ENCODE measurements around the gene CD274.
"Not testable (repeated sequence)": the region's sequence is repeated elsewhere in the genome, so short reads cannot be mapped to it uniquely, and the experiment has no call there.

The CD274 gene

DNA sequence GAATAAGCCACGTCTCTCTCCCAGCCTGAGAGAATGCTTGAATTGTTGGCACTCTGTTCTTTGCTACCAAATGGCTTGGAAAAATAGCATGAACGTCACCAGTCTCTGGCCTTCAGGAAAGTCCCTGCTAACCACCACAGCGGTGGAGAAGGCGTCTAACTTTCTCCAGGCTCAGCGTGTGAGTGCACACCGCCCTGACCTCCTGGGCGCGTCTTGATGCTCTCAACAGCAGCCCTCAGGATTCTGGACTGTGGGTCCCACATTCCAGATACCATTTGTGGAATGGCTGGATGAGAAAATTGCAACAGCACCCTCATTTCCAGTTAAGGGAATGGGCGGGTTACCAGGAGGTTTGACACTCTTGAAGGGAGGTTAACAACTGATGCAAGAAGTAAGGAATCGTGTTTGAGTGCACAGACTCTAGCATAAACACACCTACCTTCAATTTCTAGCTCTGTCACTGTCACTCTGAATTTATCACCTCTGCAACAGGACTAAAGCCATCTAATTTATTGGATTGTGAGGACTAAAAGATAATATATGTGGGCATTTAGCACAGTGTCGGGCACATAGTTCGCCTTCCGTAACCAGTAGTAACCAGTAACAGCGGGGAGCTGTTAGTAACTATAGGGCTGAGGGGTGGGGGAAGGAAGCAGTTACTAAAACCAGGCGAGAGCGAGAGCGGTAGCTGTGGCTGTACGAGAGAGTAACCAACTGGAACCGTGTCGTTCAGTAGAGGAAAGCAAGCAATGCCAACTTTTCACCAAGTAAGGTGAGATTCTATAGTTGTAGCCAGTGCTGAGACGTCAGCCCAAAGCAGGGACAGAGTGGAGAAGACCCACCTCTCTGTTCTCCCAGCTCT lies 11.8 kb upstream of the CD274 start:
- DNase-seq (ENCODE audit: low read depth in 2 of 2): no peak

DNA sequence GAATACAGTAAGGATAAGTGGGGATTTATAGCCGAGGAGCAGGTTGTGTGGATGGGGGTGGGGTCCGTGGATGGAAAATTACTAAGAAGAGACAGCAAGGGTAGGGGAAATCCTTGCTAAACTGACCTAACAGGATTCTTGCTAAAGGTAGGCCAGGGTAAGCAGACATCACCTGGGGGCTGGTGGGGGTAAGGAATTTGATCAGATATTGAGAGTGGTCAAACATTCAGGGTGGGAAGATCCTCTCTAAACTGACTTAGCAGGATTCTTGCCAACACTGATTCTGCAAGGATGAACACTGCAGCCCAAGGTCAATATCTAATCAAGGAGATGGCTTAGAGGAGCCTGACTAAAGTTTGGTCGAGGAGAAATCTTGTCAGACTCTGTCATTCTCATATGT lies 9.9 kb upstream of the CD274 start:
- no peak for DNase-seq (ENCODE audit: low read depth in 2 of 2)

DNA sequence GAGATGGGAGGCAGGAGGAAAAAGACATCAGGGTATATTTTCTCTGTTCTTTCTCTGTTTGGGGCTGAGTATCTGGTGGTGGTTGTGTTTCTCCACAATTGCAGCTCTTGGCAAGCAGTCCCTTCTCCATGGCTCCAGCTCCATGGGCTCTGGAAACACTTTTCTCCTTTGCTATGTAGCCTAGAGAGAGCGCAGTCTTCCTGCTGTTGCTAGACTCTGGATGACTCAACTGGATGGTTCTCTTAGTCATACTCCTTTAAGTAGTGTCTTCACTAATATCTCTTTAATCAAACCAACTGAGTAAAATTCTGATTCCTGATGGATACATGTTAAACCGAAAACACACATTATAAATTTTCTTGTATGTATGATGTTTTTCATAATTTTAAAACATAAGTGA lies 9.3 kb upstream of the CD274 start:
- DNase-seq (ENCODE audit: low read depth in 2 of 2): no peak

DNA sequence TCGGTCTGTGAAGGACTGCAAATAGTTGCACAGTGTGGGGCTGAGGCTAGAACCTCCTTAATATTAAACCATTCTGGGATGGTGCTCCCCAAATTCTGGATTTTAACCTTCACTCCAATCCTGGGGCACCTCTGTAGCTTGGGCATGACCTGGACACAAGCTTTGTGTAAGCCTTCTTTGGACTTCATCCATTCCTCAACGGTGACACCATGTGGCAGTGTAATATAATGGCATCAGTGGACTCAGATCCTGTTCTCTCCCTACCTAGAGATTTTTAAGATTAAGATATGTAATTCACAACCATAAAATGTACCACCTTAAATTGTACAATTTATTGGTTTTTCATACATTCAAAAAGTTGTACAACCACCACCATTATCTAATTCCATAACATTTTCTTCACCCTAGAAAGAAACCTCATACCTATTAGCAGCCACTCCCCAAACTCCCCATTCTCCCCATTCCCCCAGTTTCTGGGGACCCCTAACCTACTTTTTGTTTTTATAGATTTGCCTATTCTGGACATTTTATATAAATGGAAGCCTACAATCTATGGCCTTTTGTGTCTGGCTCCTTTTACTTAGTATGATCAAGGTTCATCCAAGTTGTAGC lies 7.8 kb upstream of the CD274 start:
- no peak for DNase-seq (ENCODE audit: low read depth in 2 of 2)

DNA sequence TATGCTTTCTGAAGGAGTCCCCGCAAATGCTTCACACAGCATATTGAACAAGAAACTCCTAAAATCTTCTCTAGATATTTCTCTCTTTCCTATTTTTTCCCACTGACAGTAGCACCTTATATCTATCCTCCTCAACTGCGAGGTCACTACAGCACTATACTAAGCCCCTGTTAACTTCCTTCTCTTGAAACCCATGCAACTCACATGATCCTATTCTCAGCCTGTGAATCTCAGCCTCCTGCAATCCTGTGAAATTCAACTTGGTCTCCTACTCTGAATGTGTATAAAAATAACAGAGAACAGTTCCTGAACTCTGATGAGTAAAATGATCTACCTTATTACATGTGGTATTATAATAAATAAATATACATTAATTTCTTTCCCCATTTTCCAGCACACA lies 6.5 kb upstream of the CD274 start:
- no peak for DNase-seq (ENCODE audit: low read depth in 2 of 2)

DNA sequence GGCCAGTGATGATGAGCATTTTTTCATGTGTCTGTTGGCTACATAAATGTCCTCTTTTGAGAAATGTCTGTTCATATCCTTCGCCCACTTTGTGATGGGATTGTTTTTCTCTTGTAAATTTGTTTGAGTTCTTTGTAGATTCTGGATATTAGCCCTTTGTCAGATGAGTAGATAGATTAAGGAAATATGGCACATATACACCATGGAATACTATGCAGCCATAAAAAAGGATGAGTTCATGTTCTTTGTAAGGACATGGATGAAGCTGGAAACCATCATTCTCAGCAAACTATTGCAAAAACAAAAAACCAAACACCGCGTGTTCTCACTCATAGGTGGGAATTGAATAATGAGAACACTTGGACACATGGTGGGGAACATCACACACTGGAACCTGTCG lies 5.2 kb upstream of the CD274 start:
- not testable (repeated sequence) for DNase-seq (ENCODE audit: low read depth in 2 of 2)

DNA sequence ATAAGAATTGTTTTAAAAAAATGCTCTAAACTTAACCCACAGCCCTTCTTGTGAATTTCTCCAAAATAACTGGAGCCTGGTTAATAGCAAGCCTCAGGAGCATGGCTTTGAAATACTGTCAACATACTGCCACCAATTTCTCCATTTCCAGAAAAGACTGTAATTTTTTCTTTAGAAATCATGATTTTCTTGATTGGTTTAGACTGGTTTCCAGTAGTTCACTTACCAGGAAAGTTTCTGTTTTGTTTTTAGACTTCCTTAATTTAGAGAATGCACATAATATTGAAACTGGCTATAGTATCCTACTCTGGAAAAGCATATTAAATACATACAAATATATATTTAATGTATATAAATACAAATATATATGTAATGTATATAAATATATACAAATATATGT lies 4.5 kb upstream of the CD274 start:
- no peak for DNase-seq (ENCODE audit: low read depth in 2 of 2)

DNA sequence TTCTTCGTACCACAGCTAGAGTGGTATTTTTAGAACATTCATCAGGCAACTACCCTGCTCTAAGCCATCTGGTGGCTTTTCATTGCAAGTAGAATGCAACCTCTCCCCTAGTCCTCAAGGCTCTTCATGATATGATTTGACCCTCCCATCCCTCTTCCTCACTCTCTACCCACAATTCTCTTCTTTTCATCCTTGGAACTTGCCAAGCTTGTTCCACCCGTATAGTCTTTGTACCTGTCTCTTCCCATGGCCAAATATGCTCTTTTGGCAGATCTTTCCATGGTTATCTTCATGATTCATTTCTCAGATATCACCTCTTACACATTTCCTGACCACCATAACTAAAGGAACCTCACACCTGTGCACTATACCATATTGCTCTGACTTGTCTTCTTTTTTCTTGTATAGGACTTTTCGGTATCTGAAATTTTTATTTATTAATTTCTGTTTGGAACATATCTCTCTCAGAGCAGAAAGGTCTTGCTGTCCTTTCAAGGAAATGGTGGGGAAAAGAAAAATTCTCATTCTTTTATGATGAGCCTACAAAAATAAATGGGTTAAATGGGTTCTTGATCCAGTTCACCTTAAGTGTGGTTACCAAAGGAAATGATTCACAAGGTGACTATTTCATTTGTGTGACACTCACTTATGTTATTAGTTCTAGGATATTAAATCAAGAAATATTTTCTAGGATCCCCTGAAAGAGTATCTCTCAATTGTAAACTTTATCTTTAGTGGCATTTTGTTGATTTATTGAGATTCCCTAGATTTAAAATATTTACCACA lies 3.7 kb upstream of the CD274 start:
- no peak for DNase-seq (ENCODE audit: low read depth in 2 of 2)

DNA sequence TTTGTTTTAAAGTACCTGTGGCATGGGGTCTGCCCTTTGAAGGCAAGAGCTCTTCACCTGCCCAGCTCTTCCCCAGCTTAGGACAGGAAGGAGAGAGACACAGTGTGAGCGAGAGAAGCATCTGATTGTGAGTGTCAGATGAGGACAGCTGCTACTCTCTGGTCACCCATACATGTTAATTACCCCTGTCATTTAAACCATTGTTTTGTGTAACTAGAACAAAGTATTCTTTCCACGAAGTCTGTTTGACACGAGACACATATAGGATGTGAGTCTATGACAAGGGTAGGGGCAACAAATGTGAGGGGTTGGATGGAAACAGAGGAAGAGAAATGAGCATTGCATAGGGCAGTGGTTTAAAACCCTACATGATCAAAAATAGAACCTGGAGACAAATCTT lies 3.0 kb upstream of the CD274 start:
- DNase-seq (ENCODE audit: low read depth in 2 of 2): no peak

DNA sequence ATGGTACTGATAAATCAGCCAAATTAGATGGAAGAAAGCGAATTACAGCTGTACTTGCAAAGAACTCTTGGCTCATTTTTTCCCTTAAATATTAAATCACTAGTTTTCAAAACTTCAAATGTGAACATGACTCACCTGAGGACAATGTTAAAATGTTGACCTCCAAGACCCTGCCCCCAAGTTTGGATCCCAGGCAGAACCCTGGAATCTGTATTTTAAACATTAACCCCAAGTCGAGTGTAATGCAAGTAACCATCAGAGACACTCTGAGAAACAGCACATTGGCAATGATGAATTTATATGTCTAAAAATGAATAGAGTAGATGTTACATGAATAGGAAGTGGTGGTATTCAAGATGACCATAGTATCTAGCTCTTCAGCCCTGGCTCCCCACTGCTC lies 2.3 kb upstream of the CD274 start:
- no peak for DNase-seq (ENCODE audit: low read depth in 2 of 2)

DNA sequence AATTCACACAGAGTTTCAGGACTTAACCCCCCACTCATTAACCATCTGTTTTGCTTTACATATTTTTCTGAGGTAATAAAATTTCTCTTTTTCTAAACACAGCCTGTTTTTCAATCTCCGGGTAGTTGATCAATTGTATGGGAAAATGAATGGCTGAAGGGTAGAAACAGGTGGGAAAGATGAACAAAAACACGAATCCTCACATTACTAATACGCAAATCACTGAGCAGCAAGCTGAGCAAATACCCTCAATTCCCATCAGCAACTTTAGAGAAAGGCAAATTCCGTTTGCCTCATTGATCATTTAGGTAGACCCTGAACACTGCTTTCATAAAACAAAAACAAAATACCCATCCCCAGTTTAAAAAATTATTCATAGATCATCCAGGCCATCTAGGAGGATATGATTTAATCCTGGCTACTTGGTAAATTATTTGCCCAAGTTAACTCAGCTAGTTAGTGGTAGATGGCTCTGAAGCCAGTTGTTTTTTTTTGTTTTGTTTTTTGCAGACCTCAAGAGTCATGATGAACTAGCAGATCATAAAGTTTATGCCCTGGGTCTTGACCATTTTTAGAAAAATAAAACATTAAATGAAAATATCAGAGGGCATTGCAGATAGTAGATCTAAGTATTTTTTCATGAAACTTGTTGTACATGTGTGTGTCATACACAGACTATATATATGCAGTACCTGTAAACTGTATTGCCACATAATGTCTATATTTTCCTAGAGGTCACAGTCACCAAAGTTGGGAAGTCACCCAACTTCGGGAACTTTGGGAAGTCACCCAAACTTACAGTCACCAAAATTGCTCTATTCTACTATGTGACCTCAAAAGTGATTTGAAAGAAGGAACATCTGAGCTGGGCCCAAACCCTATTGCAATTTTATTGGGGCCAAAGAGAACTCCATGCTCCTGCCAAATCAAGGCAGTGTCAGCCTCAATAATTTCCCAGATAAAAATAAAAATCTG lies 1.6 kb upstream of the CD274 start:
- no peak for DNase-seq (ENCODE audit: low read depth in 2 of 2)

DNA sequence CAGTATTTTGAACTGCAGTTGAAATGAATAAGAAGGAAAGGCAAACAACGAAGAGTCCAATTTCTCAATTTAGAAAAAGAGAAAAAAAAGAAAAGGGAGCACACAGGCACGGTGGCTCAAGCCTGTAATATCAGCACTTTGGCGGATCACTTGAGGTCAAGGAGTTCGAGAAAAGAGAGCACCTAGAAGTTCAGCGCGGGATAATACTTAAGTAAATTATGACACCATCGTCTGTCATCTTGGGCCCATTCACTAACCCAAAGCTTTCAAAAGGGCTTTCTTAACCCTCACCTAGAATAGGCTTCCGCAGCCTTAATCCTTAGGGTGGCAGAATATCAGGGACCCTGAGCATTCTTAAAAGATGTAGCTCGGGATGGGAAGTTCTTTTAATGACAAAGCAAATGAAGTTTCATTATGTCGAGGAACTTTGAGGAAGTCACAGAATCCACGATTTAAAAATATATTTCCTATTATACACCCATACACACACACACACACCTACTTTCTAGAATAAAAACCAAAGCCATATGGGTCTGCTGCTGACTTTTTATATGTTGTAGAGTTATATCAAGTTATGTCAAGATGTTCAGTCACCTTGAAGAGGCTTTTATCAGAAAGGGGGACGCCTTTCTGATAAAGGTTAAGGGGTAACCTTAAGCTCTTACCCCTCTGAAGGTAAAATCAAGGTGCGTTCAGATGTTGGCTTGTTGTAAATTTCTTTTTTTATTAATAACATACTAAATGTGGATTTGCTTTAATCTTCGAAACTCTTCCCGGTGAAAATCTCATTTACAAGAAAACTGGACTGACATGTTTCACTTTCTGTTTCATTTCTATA lies 602 bp upstream of the CD274 start:
- no peak for DNase-seq (ENCODE audit: low read depth in 2 of 2)

DNA sequence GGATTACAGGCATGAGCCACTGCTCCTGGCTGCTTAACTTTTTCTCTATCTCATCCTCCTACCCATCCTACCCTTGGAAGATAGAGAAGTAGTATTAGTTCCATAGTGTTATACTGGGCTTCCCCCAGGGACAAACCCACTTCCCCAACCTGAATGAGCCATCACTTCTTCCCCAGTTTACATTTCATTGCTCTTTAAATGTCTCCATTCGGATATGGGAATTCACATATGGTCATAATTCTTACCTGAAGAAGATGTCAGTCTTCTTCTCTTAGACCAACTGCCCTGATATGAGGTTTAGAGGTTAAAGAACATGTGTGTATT lies 1.9 kb downstream of the CD274 start:
- DNase-seq (ENCODE audit: low read depth in 2 of 2): no peak

DNA sequence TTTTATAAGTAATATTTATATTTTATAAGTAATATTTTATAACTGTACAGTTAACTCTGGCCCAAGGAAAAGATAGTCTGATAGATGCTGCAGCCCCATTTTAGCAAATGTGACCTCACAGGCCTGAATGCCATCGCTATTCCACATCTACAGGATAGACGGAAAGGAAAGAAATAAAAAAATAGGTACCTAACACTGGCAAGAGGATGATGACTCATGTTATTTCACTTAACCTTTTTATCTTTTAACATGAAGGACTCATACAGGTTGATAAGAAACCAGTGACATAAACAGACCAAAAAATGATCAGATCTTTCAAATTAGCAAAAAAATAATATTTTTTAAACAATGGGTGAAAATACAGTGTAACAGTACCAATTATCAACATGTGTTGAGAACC lies 2.7 kb downstream of the CD274 start:
- DNase-seq (ENCODE audit: low read depth in 2 of 2): no peak

DNA sequence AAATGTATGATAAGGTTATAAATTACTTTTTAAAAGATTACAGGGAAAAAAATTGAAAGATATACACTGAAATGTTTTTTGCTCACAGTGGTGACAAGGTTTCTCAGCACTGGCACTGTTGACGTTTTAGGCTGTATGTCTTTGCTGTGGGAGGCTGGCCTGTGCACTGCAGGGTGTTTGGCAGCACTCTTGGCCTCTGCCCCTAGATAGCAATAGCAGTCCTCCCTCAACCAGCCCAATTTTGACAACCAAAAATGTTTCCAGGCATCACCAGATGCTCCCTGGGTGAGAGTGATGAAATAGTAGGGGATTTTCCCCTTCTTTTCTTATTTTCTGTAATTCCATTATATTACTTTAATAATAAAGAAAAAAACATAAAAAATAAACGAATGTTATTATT lies 3.3 kb downstream of the CD274 start:
- no peak for DNase-seq (ENCODE audit: low read depth in 2 of 2)

DNA sequence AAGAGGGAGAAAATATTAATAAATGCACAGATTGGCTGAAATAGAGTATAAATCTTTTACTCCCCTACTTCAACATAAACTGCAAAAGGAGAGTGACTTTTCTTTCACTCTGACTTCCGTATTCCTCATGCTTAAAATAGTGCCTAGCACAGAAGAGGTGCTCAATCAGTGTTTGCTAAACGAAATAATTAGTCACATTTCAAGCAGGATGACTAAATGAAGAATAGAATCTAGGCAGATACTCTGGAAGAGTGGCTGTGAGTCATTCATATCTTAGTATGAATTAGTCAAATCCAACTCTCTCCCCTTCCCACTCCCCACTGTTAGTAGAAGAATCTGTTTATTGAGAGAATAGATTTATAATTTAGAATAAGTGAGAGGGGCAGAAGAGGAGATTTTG lies 4.8 kb downstream of the CD274 start:
- DNase-seq (ENCODE audit: low read depth in 2 of 2): peak in 1 of 2 experiments; percentile 50

DNA sequence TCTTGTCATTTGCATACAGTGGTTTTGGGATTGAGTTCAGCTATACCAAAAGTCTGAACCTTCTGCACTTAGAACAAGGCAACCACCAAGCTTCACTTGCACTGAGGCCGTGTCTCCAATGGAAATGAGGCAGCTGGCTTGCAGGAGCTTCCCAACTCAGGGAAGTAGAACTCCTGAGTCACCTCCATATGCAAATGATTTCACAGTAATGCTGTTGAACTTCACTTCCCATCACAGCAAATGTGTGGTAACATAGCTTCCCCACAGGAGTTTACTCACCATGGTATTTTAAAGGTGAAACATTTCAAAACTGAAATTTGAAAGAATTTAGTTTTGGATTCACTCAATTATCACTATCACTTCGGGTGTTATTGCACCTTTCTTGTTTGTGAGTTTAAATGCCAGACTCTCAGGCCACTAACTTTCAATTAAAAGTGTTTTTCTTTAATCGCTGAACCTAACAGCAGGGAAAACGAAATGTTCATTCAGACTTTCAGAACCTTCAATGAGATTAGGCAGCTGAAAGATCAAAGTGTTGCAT lies 9.0 kb downstream of the CD274 start:
- DNase-seq (ENCODE audit: low read depth in 2 of 2): peak in 1 of 2 experiments; percentile 17

DNA sequence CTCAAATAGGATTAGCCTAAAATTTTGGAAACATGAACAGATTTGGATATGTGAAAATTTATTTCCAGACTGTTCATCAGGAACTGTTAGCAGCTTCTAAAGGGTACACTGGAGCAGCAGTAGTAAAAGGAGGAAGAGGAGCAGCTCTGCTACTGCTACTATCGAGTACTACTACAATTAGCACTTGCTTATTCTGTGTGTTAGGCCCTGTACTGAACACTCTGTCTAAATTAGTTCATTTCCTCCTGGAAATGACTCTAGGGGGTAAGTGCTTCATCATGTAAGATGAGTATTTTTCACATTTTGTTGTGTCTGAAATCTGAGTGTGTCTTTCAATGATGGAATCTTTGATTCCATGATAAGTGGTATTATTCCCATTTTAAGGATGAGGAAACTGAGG lies 9.8 kb downstream of the CD274 start:
- DNase-seq (ENCODE audit: low read depth in 2 of 2): no peak

DNA sequence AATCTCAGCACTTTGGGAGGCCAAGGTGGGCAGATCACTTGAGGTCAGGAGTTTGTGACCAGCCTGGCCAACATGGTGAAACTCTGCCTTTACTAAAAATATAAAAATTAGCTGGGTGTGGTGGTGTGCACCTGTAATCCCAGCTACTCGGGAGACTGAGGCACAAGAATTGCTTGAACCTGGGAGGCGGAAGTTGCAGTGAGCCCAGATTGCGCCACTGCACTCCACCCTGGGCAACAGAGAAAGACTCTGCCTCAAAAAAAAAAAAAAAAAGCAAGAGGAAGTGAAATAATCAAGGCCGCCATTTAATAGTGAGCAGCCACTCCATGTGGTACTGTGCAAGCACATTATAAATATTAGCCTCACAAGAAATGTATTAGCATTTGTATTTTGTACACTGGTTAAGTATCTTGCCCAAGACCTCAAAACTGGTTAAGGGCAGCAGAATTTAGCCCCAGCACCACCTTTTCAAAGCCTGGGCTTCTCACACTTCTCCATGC lies 14.5 kb downstream of the CD274 start:
- DNase-seq (ENCODE audit: low read depth in 2 of 2): not testable (repeated sequence)

DNA sequence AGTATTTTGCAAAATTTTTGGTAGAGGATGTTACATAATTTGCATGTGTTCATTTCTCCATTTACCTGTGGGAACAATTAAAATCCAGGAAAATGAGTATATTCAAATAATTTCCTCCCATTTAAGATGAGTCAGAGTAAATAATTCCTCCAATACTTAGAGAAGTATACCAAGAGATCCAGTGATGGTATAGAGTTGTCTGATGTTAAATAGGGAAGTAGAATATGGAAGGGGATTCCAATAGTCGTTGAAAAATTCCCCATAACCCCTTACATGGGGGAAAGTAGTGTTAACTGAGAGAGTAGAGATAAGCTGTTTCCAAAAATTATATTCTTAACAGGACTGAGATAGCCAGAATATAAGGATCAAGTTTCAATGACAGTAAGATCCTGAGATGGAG lies 15.7 kb downstream of the CD274 start:
- no peak for DNase-seq (ENCODE audit: low read depth in 2 of 2)

All from fibroblast of skin of left quadriceps (primary cell).